ENCODE data around the gene ASB6. TPM values are rescaled to one million over a fixed set of nuclear protein-coding genes. Genes with fewer than 3 reads are reported as not detected.

ASB6 gene
- polyA plus RNA-seq, 2 donors, result 14.4 to 15.1 TPM

- 61 to 65% methylated on average over 9 of the region's 9 CpGs for WGBS, 2 donors
- Histone ChIP-seq H3K36me3 (ENCODE audit: control insufficient read depth in 2 of 2, insufficient read depth in 2 of 2, low read length in 1 of 2) (no peaks in the 10 kb centered on the region), H3K27ac (ENCODE audit: low read depth in 2 of 2, low read length in 1 of 2) (no peak overlapping the region), H3K9me3 (ENCODE audit: control insufficient read depth in 2 of 2, insufficient read depth in 1 of 2, low read depth in 1 of 2, low read length in 1 of 2) (no peaks in the 10 kb centered on the region), H3K4me3 (ENCODE audit: low read depth in 1 of 2, low read length in 2 of 2) (no peak overlapping the region), H3K27me3 (ENCODE audit: control insufficient read depth in 1 of 2, insufficient read depth in 2 of 2, low read length in 2 of 2) (no peaks in the 10 kb centered on the region), H3K4me1 (ENCODE audit: control insufficient read depth in 2 of 2, insufficient read depth in 2 of 2, low read length in 1 of 2) (peaks cover 0 to 3% of the 10 kb centered on the region in 2 donors)
Measured at GRCh38 chr9:129679537-129679936, 37.6 kb upstream of the ASB6 start.

DNA sequence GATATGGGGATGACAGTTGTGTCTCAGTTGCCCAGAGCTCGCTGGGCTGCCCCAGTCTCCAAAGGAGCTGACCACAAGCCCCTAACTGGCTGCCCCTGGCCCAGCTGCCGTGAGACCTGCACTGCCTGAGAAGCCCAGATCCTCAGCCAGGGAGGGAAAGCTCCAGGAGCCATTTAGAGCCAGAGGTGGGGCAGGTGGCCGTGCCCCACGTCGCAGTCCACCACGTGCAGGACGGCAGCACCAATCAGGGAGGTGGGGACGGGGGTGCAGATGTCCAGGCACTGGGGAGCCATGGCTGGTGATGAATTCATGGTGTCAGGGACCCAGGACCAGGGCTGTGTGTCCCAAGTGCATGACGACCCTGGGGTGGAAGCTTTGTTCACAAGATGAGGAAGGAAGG is 36.9 kb upstream of the ASB6 start:
- peaks cover 0 to 3% of the 10 kb centered on the region in 2 donors for H3K4me1 ChIP-seq (ENCODE audit: control insufficient read depth in 2 of 2, insufficient read depth in 2 of 2, low read length in 1 of 2)
- no peak overlapping the region for H3K4me3 ChIP-seq (ENCODE audit: low read depth in 1 of 2, low read length in 2 of 2)
- H3K36me3 ChIP-seq (ENCODE audit: control insufficient read depth in 2 of 2, insufficient read depth in 2 of 2, low read length in 1 of 2), result no peaks in the 10 kb centered on the region
- H3K27ac ChIP-seq (ENCODE audit: low read depth in 2 of 2, low read length in 1 of 2), result no peak overlapping the region
- no peaks in the 10 kb centered on the region for H3K9me3 ChIP-seq (ENCODE audit: control insufficient read depth in 2 of 2, insufficient read depth in 1 of 2, low read depth in 1 of 2, low read length in 1 of 2)
- 83 to 85% methylated on average over 9 of the region's 9 CpGs for WGBS, 2 donors
- H3K27me3 ChIP-seq (ENCODE audit: control insufficient read depth in 1 of 2, insufficient read depth in 2 of 2, low read length in 2 of 2), result no peaks in the 10 kb centered on the region

DNA sequence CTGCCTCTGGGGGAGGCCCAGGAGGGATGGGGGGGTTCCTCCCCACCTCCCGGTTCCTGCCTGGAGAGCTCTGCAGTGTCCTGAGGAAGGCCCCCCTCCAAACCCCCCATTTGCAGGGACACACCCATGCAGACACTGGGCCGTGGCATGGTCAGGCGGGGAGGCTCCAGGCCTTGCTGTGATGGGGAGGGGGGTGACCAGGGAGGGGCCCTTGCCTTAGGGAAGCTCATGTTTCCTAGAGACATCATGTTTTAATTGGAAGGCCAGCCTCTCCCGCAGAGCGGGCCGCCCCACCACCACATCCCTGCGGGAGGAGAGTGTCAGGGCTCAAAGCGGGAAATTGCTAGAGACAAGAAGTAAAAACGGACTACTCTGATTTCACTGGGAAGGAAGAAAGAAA is 35.5 kb upstream of the ASB6 start:
- WGBS, 2 donors, result 70 to 72% methylated on average over 9 of the region's 9 CpGs
- no peaks in the 10 kb centered on the region for H3K27me3 ChIP-seq (ENCODE audit: control insufficient read depth in 1 of 2, insufficient read depth in 2 of 2, low read length in 2 of 2)
- no peaks in the 10 kb centered on the region for H3K36me3 ChIP-seq (ENCODE audit: control insufficient read depth in 2 of 2, insufficient read depth in 2 of 2, low read length in 1 of 2)
- H3K4me1 ChIP-seq (ENCODE audit: control insufficient read depth in 2 of 2, insufficient read depth in 2 of 2, low read length in 1 of 2), result peaks cover 0 to 3% of the 10 kb centered on the region in 2 donors
- H3K27ac ChIP-seq (ENCODE audit: low read depth in 2 of 2, low read length in 1 of 2), result no peak overlapping the region
- H3K9me3 ChIP-seq (ENCODE audit: control insufficient read depth in 2 of 2, insufficient read depth in 1 of 2, low read depth in 1 of 2, low read length in 1 of 2), result no peaks in the 10 kb centered on the region
- H3K4me3 ChIP-seq (ENCODE audit: low read depth in 1 of 2, low read length in 2 of 2), result no peak overlapping the region

DNA sequence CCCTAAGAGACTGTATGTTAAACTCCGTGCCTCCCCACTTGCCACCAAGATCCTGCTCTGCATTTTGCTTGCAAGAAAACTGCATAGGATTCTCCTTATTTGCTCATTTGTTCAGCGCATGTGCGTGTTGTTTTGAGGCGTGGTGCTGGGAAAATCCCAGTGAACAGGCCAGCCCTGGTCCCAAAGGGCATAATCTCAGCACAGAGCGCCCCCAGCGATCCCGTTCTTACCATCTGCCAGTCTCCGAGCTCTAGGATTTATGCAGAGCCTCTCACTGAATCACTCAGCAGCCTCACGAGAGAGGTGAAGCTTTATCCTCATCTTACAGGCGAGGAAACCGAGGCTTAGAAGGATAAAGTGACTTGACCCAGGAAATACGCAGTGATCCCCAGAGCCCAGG is 35.0 kb upstream of the ASB6 start:
- Histone ChIP-seq H3K36me3 (ENCODE audit: control insufficient read depth in 2 of 2, insufficient read depth in 2 of 2, low read length in 1 of 2) (no peaks in the 10 kb centered on the region), H3K9me3 (ENCODE audit: control insufficient read depth in 2 of 2, insufficient read depth in 1 of 2, low read depth in 1 of 2, low read length in 1 of 2) (no peaks in the 10 kb centered on the region), H3K27ac (ENCODE audit: low read depth in 2 of 2, low read length in 1 of 2) (no peak overlapping the region), H3K4me1 (ENCODE audit: control insufficient read depth in 2 of 2, insufficient read depth in 2 of 2, low read length in 1 of 2) (peaks cover 0 to 3% of the 10 kb centered on the region in 2 donors), H3K4me3 (ENCODE audit: low read depth in 1 of 2, low read length in 2 of 2) (no peak overlapping the region), H3K27me3 (ENCODE audit: control insufficient read depth in 1 of 2, insufficient read depth in 2 of 2, low read length in 2 of 2) (no peaks in the 10 kb centered on the region)
- 68 to 75% methylated on average over 12 of the region's 12 CpGs for WGBS, 2 donors

GRCh38 chr9:129676287-129676686 is 34.3 kb upstream of the ASB6 start:
- Histone ChIP-seq H3K27ac (ENCODE audit: low read depth in 2 of 2, low read length in 1 of 2) (no peak overlapping the region), H3K4me1 (ENCODE audit: control insufficient read depth in 2 of 2, insufficient read depth in 2 of 2, low read length in 1 of 2) (no peaks in the 10 kb centered on the region), H3K4me3 (ENCODE audit: low read depth in 1 of 2, low read length in 2 of 2) (no peak overlapping the region), H3K36me3 (ENCODE audit: control insufficient read depth in 2 of 2, insufficient read depth in 2 of 2, low read length in 1 of 2) (peaks cover 0 to under 1% of the 10 kb centered on the region in 2 donors), H3K27me3 (ENCODE audit: control insufficient read depth in 1 of 2, insufficient read depth in 2 of 2, low read length in 2 of 2) (no peaks in the 10 kb centered on the region), H3K9me3 (ENCODE audit: control insufficient read depth in 2 of 2, insufficient read depth in 1 of 2, low read depth in 1 of 2, low read length in 1 of 2) (no peaks in the 10 kb centered on the region)
- 80 to 82% methylated on average over 4 of the region's 4 CpGs for WGBS, 2 donors

DNA sequence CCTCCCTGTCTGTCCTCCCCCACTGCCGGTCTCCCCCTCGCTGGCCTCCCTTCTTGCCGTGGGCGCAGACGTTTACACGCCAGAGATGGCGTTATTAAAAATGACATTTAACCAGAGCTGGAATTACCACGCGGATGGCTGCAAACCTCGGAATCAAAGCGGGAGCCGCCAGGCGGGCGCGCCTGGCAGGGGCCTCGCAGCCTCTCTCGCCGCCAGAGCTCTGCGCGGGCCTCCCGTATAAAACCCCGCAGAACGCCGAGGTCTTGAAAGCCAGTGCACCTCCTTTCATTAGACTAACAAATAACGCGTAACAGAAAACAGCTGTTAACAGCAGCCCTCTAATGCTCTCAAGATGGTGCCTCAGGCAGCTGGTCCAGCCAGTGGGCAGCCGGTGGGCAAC is 33.7 kb upstream of the ASB6 start:
- peaks cover 0 to 3% of the 10 kb centered on the region in 2 donors for H3K36me3 ChIP-seq (ENCODE audit: control insufficient read depth in 2 of 2, insufficient read depth in 2 of 2, low read length in 1 of 2)
- H3K27me3 ChIP-seq (ENCODE audit: control insufficient read depth in 1 of 2, insufficient read depth in 2 of 2, low read length in 2 of 2), result no peaks in the 10 kb centered on the region
- no peak overlapping the region for H3K27ac ChIP-seq (ENCODE audit: low read depth in 2 of 2, low read length in 1 of 2)
- WGBS, 2 donors, result 62% methylated on average over 27 of the region's 27 CpGs
- no peaks in the 10 kb centered on the region for H3K9me3 ChIP-seq (ENCODE audit: control insufficient read depth in 2 of 2, insufficient read depth in 1 of 2, low read depth in 1 of 2, low read length in 1 of 2)
- no peak overlapping the region for H3K4me3 ChIP-seq (ENCODE audit: low read depth in 1 of 2, low read length in 2 of 2)
- no peaks in the 10 kb centered on the region for H3K4me1 ChIP-seq (ENCODE audit: control insufficient read depth in 2 of 2, insufficient read depth in 2 of 2, low read length in 1 of 2)

- Histone ChIP-seq H3K27ac (ENCODE audit: low read depth in 2 of 2, low read length in 1 of 2) (no peak overlapping the region), H3K27me3 (ENCODE audit: control insufficient read depth in 1 of 2, insufficient read depth in 2 of 2, low read length in 2 of 2) (no peaks in the 10 kb centered on the region), H3K4me3 (ENCODE audit: low read depth in 1 of 2, low read length in 2 of 2) (no peak overlapping the region), H3K9me3 (ENCODE audit: control insufficient read depth in 2 of 2, insufficient read depth in 1 of 2, low read depth in 1 of 2, low read length in 1 of 2) (no peaks in the 10 kb centered on the region), H3K4me1 (ENCODE audit: control insufficient read depth in 2 of 2, insufficient read depth in 2 of 2, low read length in 1 of 2) (no peaks in the 10 kb centered on the region), H3K36me3 (ENCODE audit: control insufficient read depth in 2 of 2, insufficient read depth in 2 of 2, low read length in 1 of 2) (peaks cover 0 to 3% of the 10 kb centered on the region in 2 donors)
- 74 to 82% methylated on average over 7 of the region's 7 CpGs for WGBS, 2 donors
Measured at GRCh38 chr9:129674229-129674628, 32.3 kb upstream of the ASB6 start.

DNA sequence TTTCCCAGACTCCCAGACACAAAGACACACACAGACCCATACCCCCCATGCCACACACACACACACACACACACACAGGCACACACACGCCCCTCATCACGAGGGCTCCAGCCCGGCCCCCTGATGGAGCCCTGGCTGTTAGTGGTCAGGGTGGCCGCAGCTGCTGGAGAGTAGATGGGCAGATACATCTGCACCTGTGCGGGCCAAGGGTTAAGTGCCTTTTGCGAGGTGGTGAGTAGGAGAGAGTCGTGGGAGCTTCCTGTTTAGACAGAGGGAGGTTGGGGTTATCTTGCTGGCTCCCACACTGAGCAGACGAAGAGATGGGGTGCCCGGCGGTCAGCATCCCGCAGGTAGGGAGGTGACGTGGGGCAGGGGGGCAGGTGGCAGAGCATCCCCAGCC is 31.7 kb upstream of the ASB6 start:
- Histone ChIP-seq H3K27ac (ENCODE audit: low read depth in 2 of 2, low read length in 1 of 2) (no peak overlapping the region), H3K4me3 (ENCODE audit: low read depth in 1 of 2, low read length in 2 of 2) (no peak overlapping the region), H3K27me3 (ENCODE audit: control insufficient read depth in 1 of 2, insufficient read depth in 2 of 2, low read length in 2 of 2) (no peaks in the 10 kb centered on the region), H3K4me1 (ENCODE audit: control insufficient read depth in 2 of 2, insufficient read depth in 2 of 2, low read length in 1 of 2) (no peaks in the 10 kb centered on the region), H3K36me3 (ENCODE audit: control insufficient read depth in 2 of 2, insufficient read depth in 2 of 2, low read length in 1 of 2) (peaks cover 0 to 3% of the 10 kb centered on the region in 2 donors), H3K9me3 (ENCODE audit: control insufficient read depth in 2 of 2, insufficient read depth in 1 of 2, low read depth in 1 of 2, low read length in 1 of 2) (no peaks in the 10 kb centered on the region)
- WGBS, 2 donors, result 68 to 77% methylated on average over 12 of the region's 12 CpGs

DNA sequence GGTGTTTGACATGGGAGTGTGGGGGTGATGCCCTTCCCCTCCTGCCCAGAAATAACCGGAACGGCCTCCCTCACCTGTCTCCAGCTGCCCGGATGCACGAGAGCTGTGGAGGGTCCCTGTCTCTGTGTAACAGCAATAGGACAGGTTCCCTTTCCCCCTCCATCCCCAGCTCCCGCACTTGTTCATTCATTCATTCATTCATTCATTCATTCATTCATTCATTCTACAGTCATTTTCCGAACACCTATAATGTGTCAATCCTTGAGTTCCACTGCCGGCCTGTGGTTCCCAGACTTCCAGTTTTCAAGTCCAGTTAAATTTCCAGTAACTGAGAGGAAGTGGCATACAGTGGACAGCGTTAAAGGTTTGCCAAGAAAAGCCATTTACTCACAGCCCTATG is 30.8 kb upstream of the ASB6 start:
- H3K27me3 ChIP-seq (ENCODE audit: control insufficient read depth in 1 of 2, insufficient read depth in 2 of 2, low read length in 2 of 2), result no peaks in the 10 kb centered on the region
- H3K27ac ChIP-seq (ENCODE audit: low read depth in 2 of 2, low read length in 1 of 2), result no peak overlapping the region
- peaks cover 0 to 2% of the 10 kb centered on the region in 2 donors for H3K4me1 ChIP-seq (ENCODE audit: control insufficient read depth in 2 of 2, insufficient read depth in 2 of 2, low read length in 1 of 2)
- H3K4me3 ChIP-seq (ENCODE audit: low read depth in 1 of 2, low read length in 2 of 2), result no peak overlapping the region
- H3K36me3 ChIP-seq (ENCODE audit: control insufficient read depth in 2 of 2, insufficient read depth in 2 of 2, low read length in 1 of 2), result peaks cover 0 to 3% of the 10 kb centered on the region in 2 donors
- WGBS, 2 donors, result 82 to 86% methylated on average over 8 of the region's 8 CpGs
- no peaks in the 10 kb centered on the region for H3K9me3 ChIP-seq (ENCODE audit: control insufficient read depth in 2 of 2, insufficient read depth in 1 of 2, low read depth in 1 of 2, low read length in 1 of 2)

DNA sequence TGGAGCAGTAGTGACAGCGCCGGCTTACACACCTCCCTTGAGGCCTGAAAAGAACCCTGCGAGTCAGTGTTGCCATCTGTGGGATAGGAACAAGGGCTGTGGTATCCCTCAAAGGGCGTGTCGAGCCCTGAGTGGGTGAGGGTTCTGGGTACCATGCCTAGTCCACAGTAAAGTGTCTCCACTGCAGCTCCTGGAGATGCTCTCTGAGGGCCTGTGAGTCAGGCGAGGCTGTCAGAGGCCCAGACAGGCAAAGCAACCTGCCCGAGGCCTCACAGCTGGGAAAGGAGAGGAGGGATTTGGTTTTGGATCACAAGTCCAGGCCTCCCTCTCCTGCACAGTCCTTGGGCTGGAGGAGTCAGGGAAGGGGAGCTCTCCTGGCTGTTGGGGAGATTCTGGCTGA is 29.6 kb upstream of the ASB6 start:
- WGBS, 2 donors, result 58 to 65% methylated on average over 7 of the region's 7 CpGs
- Histone ChIP-seq H3K36me3 (ENCODE audit: control insufficient read depth in 2 of 2, insufficient read depth in 2 of 2, low read length in 1 of 2) (peaks cover 0 to 3% of the 10 kb centered on the region in 2 donors), H3K27ac (ENCODE audit: low read depth in 2 of 2, low read length in 1 of 2) (no peak overlapping the region), H3K4me1 (ENCODE audit: control insufficient read depth in 2 of 2, insufficient read depth in 2 of 2, low read length in 1 of 2) (peaks cover 0 to 5% of the 10 kb centered on the region in 2 donors), H3K27me3 (ENCODE audit: control insufficient read depth in 1 of 2, insufficient read depth in 2 of 2, low read length in 2 of 2) (peaks cover 0 to 2% of the 10 kb centered on the region in 2 donors), H3K4me3 (ENCODE audit: low read depth in 1 of 2, low read length in 2 of 2) (no peak overlapping the region), H3K9me3 (ENCODE audit: control insufficient read depth in 2 of 2, insufficient read depth in 1 of 2, low read depth in 1 of 2, low read length in 1 of 2) (no peaks in the 10 kb centered on the region)
